Erythroblast (primary cell): ENCODE results near the gene RIMBP2.

Experiments used
- GATA1 ChIP-seq: IDR thresholded peaks from 2 replicates; pipeline ENCODE4 v1.6.1; 2011; ENCODE audit warnings: low read depth, mild to moderate bottlenecking, control low read depth, low read length, moderate library complexity
- POLR2A ChIP-seq: IDR thresholded peaks from 2 replicates; pipeline ENCODE4 v1.6.1; 2011; ENCODE audit warnings: mild to moderate bottlenecking, low read length

DNA sequence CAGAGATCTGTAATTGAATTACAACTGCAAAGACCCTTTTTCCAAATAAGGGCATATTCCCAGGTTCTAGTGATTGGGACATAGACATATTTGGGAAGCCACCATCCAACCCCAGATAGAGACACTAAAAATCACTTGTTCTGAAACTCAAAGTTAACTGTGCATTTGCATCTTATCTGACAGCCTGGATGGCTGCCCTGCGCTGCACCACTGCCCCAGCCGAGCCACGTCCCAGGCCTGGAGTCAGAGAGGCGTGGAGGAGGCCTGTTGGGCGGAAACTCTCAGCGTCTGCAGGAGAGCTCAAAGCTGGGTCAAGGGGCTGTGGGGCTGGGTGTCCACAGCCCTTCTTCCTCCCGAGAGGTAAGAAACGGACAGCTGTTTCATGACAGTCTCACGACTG lies 124.4 kb downstream of the RIMBP2 start:
- TF ChIP-seq POLR2A: no peak
- TF ChIP-seq GATA1: no peak
